GM21528 (cell line): ENCODE measurements around the gene CIAO3.

Experiments used
- ATAC-seq: cut with Tn5 transposase; IDR thresholded peaks from one replicate; pipeline ENCODE4 v1.9.1; 2021; ENCODE audit warnings: mild to moderate bottlenecking, moderate library complexity; ENCODE audit not compliant: unreplicated experiment, low FRiP score

CIAO3 gene

GRCh38 chr16:682493-683395, 58.1 kb downstream of the CIAO3 start:
- ATAC-seq = no peak

- ATAC-seq = no peak
Observed at GRCh38 chr16:681746-682427, 58.9 kb downstream of the CIAO3 start.

DNA sequence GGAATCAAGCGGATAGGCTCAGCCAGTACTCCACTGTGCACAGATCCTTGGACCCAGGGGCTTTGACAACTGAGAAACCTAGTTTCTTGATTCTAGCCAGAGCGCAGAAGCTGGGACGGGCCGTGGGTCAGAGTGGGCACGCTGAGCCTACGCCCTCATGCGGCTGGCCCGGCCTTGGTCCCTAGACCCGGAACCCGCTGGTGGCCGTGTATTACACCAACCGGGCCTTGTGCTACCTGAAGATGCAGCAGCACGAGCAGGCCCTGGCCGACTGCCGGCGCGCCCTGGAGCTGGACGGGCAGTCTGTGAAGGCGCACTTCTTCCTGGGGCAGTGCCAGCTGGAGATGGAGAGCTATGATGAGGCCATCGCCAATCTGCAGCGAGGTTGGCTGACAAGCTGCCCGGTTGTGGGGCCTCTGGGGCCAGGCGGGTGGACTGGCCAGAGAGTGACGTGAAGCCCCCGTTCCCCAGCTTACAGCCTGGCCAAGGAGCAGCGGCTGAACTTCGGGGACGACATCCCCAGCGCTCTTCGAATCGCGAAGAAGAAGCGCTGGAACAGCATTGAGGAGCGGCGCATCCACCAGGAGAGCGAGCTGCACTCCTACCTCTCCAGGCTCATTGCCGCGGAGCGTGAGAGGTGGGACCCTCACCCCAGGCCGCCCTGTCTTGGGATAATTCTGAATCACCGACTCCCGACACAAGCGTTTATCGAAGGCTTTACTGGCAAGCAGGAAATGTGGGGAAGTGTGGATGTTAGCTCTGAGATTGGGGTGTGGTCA, 59.6 kb downstream of the CIAO3 start:
- ATAC-seq = no peak

GRCh38 chr16:680625-680945, 60.2 kb downstream of the CIAO3 start:
- no peak for ATAC-seq

DNA sequence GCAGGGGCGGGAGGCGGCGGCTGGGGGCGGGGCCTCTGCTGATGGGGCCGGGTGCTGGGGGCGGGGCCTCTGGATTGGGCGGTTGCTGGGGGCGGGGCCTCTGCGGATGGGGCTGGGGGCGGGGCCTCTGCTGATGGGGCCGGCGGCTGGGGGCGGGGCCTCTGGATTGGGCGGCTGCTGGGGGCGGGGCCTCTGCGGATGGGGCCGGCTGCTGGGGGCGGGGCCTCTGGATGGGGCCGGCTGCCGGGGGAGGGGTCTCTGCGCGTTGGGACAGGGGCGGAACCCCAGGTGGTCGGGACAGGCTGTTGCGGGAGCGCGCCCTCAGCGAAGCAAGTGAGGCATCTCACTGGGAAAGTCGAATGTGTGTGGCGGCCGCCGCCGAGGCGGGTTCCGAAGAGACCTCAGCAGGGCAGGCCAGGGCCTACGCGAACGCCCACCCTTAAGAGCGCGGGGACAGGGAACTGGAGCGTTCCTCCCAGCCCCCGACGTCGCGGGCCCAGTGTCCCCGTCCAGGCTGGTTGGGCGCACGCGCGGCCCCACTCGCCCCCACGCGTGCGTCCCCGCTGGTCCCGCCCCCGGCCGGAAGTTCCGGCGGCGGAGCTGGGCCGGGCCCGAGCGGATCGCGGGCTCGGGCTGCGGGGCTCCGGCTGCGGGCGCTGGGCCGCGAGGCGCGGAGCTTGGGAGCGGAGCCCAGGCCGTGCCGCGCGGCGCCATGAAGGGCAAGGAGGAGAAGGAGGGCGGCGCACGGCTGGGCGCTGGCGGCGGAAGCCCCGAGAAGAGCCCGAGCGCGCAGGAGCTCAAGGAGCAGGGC, 60.8 kb downstream of the CIAO3 start, which contains the start of gene STUB1:
Gene STUB1, plus strand, starts transcription at position 597 of the 811 bp plus-strand sequence. Its CDS starts 116 bp downstream, at position 713.
- no peak for ATAC-seq
